Fibroblast of pulmonary artery (primary cell): ENCODE measurements around the gene WDR31.
A peak's percentile ranks its signal among the peaks of the same experiment; 100 is the strongest.
"Not testable (repeated sequence)": the region's sequence is repeated elsewhere in the genome, so short reads cannot be mapped to it uniquely, and the experiment has no call there.

Experiments used
- DNase-seq: peaks from one replicate; pipeline ENCODE4 v3.0.0-alpha.2; 2010; ENCODE audit warnings: low read depth
- H3K4me3 ChIP-seq: replicated peaks from 2 replicates; pipeline ENCODE4 v1.5.1; 2011; ENCODE audit warnings: low read depth, mild to moderate bottlenecking, control low read depth, low read length, moderate library complexity
- TF ChIP-seq, protein P1 (sequence below): IDR thresholded peaks from 2 replicates; pipeline ENCODE4 v1.5.1; 2011; ENCODE audit warnings: mild to moderate bottlenecking, control low read depth, low read length, inconsistent platforms; ENCODE audit errors: missing control alignments

The WDR31 gene

DNA sequence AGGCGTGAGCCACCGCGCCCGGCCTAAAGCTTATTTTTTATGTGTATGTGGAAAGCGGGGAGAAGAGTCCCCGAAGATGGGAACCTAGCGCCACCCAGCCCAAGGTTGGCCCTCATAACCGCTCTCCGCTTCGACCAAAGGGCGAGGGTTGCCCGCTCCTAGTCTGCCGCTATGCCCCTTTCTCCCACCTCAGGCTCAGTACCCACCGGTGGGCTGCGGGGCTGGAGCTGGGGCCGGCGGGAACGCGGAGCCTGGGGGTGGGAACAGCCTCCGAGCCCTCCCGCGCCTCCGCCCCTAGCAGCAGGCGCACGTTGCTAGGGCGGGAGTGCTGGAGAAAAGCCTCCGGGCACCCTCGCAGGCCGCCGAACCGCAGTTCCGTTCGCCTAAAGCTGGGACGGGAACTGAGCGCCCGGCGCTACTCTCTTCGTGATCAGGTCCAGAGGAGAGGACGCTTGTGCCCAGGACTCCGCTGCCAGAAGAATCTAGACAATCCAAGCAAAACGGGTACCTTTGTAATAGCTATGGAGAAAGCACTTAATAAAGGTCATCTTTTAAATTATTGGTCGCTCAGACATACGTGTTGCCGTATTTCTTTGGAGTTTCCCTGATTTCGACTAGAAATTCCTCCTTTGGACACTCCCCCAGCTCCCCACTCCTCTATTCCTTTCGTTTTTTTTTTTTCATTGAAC, at the start of gene WDR31:
Gene WDR31 (minus strand): TSS at position 265 of the 689 bp plus-strand sequence. CDS start 8,253 bp downstream, outside the sequence.
- peak; percentile 94 for DNase-seq
- TF ChIP-seq, protein P1, sequence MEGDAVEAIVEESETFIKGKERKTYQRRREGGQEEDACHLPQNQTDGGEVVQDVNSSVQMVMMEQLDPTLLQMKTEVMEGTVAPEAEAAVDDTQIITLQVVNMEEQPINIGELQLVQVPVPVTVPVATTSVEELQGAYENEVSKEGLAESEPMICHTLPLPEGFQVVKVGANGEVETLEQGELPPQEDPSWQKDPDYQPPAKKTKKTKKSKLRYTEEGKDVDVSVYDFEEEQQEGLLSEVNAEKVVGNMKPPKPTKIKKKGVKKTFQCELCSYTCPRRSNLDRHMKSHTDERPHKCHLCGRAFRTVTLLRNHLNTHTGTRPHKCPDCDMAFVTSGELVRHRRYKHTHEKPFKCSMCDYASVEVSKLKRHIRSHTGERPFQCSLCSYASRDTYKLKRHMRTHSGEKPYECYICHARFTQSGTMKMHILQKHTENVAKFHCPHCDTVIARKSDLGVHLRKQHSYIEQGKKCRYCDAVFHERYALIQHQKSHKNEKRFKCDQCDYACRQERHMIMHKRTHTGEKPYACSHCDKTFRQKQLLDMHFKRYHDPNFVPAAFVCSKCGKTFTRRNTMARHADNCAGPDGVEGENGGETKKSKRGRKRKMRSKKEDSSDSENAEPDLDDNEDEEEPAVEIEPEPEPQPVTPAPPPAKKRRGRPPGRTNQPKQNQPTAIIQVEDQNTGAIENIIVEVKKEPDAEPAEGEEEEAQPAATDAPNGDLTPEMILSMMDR = no peak

DNA sequence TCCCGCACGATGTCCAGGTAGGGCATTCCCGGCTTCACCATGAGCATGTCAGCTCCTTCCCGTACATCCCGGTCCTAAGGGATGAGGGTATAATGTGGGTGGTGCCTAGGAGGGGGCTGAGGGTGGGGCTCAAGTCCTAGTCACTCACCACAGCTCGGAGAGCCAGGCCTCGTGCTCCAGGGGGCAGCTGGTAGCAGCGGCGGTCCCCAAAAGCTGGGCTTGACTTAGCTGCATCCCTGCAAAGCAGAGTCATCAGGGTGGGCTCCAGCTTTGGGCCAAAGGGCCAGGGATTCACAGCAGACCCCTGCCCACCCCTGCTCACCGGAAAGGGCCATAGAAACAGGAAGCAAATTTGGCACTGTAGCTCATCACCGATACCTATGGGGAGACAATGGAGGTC, 49.4 kb upstream of the WDR31 start:
- DNase-seq = no peak
- H3K4me3 ChIP-seq = no peak overlapping the region
- TF ChIP-seq, protein P1 = no peak

More for the DNA sequence above, at the start of gene WDR31:
- H3K4me3 ChIP-seq = peak within 1 kb of the TSS; percentile 86

GRCh38 chr9:113388833-113389232, 48.8 kb upstream of the WDR31 start:
- DNase-seq = no peak

GRCh38 chr9:113387560-113388230, 47.6 kb upstream of the WDR31 start:
- TF ChIP-seq, protein P1 = no peak
- no peak overlapping the region for H3K4me3 ChIP-seq
- no peak for DNase-seq

More at GRCh38 chr9:113388833-113389232, 48.8 kb upstream of the WDR31 start:
- H3K4me3 ChIP-seq = no peak overlapping the region
- TF ChIP-seq, protein P1 = no peak

DNA sequence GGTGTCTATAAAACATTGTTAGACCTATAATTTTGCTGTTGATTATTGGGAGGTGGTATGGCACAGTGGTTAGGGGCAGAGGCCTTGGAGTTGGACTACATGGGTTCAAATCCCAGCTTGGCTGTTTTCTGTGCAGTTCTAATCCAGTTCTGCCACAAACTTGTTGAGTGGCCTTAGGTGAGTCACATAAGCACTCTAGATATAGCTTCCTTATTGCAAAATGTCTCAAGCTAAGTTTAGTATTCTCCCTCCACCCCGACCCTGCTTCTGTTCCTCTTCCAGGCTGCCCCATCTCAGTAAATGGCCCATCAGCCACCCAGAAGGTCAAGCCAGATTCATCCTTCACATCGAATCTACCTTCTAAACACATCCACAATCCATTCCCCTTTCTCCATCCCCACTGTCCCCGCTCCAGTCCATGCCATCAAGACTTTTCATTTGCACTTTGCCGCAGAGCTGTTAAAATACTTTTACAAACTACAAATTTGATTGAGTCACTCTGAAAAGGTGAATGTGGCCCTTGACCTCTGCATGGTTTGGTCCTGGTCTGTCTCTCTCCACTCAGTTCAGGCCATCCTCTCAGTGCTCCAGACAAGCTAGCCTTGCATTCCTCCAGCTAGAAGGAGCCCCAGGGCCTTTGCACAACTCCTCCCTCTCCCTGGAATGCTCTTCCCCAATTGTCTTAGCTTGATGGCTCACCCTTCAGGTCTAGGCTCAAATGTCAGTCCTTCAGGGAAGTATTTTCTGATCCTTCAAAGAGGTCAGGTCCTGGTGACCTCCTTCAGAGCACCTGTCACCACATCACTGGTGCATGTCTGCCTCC, 46.7 kb upstream of the WDR31 start:
- TF ChIP-seq, protein P1 = no peak

DNA sequence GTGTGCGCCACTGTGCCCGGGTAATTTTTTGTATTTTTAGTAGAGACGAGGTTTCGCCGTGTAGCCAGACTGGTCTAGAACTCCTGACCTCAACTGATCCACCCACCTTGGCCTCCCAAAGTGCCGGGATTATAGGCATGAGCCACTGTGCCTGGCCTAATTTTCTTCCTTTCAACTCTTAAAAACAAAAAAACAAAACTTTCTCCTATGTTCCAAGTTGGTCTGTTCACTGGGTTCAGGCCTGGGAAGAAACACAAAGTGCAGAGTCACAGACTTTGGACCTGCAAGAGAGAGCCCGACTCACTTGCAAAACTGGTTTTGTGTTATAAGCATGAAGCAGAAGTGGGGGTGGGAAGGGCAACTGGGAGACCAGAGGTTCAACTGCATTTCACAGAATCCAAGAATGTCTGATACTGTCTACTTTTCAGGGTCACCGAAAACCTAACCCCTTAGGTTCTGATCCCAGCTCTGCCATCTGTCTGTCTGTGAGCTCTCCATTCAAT, 41.9 kb upstream of the WDR31 start:
- H3K4me3 ChIP-seq = no peak overlapping the region
- TF ChIP-seq, protein P1 = no peak
- DNase-seq = no peak

More for the DNA sequence above, 46.7 kb upstream of the WDR31 start:
- no peak overlapping the region for H3K4me3 ChIP-seq
- no peak for DNase-seq

GRCh38 chr9:113381441-113381840, 41.4 kb upstream of the WDR31 start:
- DNase-seq, H3K4me3 ChIP-seq: not testable (repeated sequence)
